Sigmoid colon (tissue), 4 donors: Measurements from ENCODE around the gene PARP12.

Experiments
- CTCF ChIP-seq, 4 experiments: fragments of 450-650 bp in 3 of 4; fragments of 200-600 bp in 1 of 4; IDR thresholded peaks; one replicate each; pipeline ENCODE4 v1.5.1; 2016 to 2019; ENCODE audit warnings: antibody characterized with exemption in 4 of 4, mild to moderate bottlenecking in 3 of 4, moderate library complexity in 2 of 4
- POLR2A ChIP-seq, 2 donors: fragments of 450-650 bp; IDR thresholded peaks; one replicate each; pipeline ENCODE4 v1.6.1; 2016; ENCODE audit warnings: antibody characterized with exemption in 2 of 2, mild to moderate bottlenecking in 2 of 2, moderate library complexity in 2 of 2
- POLR2AphosphoS5 ChIP-seq, 4 donors: sonication (generic); formaldehyde crosslinking; IDR thresholded peaks; one replicate each; pipeline ENCODE4 v1.6.1; 2017; ENCODE audit warnings: antibody characterized with exemption in 4 of 4

GRCh38 chr7:139976838-139977656 lies 85.7 kb downstream of the PARP12 start:
- no peak for TF ChIP-seq CTCF (IDR thresholded peaks at IDR 0.05)
- no peak for TF ChIP-seq POLR2A (IDR thresholded peaks at IDR 0.05)
- TF ChIP-seq POLR2AphosphoS5 (IDR thresholded peaks at IDR 0.05) = no peak
